Fibroblast of lung (primary cell): ENCODE results near the gene DNAJC1. TPM values are rescaled to one million over a fixed set of nuclear protein-coding genes. Genes with fewer than 3 reads are reported as not detected.
"Not testable (repeated sequence)": the region's sequence is repeated elsewhere in the genome, so short reads cannot be mapped to it uniquely, and the experiment has no call there.

Experiments used
- DNase-seq, 2 donors: peaks; one replicate each; pipeline versions ENCODE4 v3.0.0 to v3.0.0-alpha.2; 2010; ENCODE audit warnings: low read depth in 2 of 2
- H2AFZ ChIP-seq: 2 replicates; pipeline ENCODE4 v1.5.1; 2012; ENCODE audit warnings: low read length, control low read depth, inconsistent platforms
- H3K27ac ChIP-seq: 2 replicates; pipeline ENCODE4 v1.5.1; 2011; ENCODE audit warnings: low read length, control low read depth; ENCODE audit not compliant: insufficient read depth
- H3K27me3 ChIP-seq: 2 replicates; pipeline ENCODE4 v1.5.1; 2011; ENCODE audit warnings: mild to moderate bottlenecking, low read length; ENCODE audit not compliant: control insufficient read depth, insufficient read depth
- H3K36me3 ChIP-seq: 2 replicates; pipeline ENCODE4 v1.5.1; 2011; ENCODE audit warnings: low read length; ENCODE audit not compliant: control insufficient read depth, insufficient read depth
- H3K4me1 ChIP-seq: 2 replicates; pipeline ENCODE4 v1.5.1; 2011; ENCODE audit warnings: low read length; ENCODE audit not compliant: control insufficient read depth, insufficient read depth; ENCODE audit errors: extremely low read depth
- H3K4me2 ChIP-seq: 2 replicates; pipeline ENCODE4 v1.5.1; 2011; ENCODE audit warnings: low read length, control low read depth; ENCODE audit not compliant: insufficient read depth; ENCODE audit errors: extremely low read depth
- H3K4me3 ChIP-seq, 4 experiments: fragments of 200-600 bp in 1 of 4; sonication (generic) in 1 of 4; replicated peaks in 1 of 4; 2 replicates each; pipeline ENCODE4 v1.5.1; 2011 to 2016; ENCODE audit warnings: low read length in 4 of 4, low read depth in 3 of 4, mild to moderate bottlenecking in 3 of 4, control low read depth in 2 of 4, inconsistent platforms in 1 of 4, mixed read lengths in 1 of 4; ENCODE audit not compliant: insufficient read depth in 1 of 4; ENCODE audit errors: control extremely low read depth in 1 of 4
- H3K79me2 ChIP-seq: 2 replicates; pipeline ENCODE4 v1.5.1; 2012; ENCODE audit warnings: mild to moderate bottlenecking, low read length, inconsistent platforms; ENCODE audit not compliant: control insufficient read depth, insufficient read depth
- H3K9ac ChIP-seq: 2 replicates; pipeline ENCODE4 v1.5.1; 2011; ENCODE audit warnings: mild to moderate bottlenecking, low read length, control low read depth; ENCODE audit not compliant: insufficient read depth
- H3K9me3 ChIP-seq: 2 replicates; pipeline ENCODE4 v1.5.1; 2012; ENCODE audit warnings: low read depth, low read length; ENCODE audit not compliant: control insufficient read depth, insufficient read depth
- H4K20me1 ChIP-seq: 2 replicates; pipeline ENCODE4 v1.5.1; 2011; ENCODE audit warnings: low read length; ENCODE audit not compliant: control insufficient read depth, insufficient read depth; ENCODE audit errors: extremely low read depth
- CTCF ChIP-seq, 2 donors: IDR thresholded peaks in 1 of 2; conservative IDR thresholded peaks in 1 of 2; 1 replicate in 1 of 2; 2 replicates in 1 of 2; pipeline ENCODE4 v1.5.1; 2011 to 2012; ENCODE audit warnings: low read length in 2 of 2, control low read depth in 1 of 2, inconsistent platforms in 1 of 2, low read depth in 1 of 2, mild to moderate bottlenecking in 1 of 2
- EZH2 ChIP-seq: IDR thresholded peaks from 2 replicates; pipeline ENCODE4 v1.5.1; 2012; ENCODE audit warnings: low read length, control low read depth, mild to moderate bottlenecking; ENCODE audit errors: missing control alignments
- polyA plus RNA-seq, 2 donors: library from polyadenylated mRNA; depleted of rRNA in 1 of 2; stranded (reverse) in 1 of 2; unstranded in 1 of 2; fragments of >200 nt; gene quantifications; 2 replicates each; pipeline ENCODE4 v1.2.1, GENCODE V29; 2011 to 2012; ENCODE audit warnings: missing spikeins in 1 of 2
- total RNA-seq: library from RNA; depleted of rRNA; stranded (reverse); fragments of >200 nt; gene quantifications from 2 replicates; pipeline ENCODE4 v1.2.1, GENCODE V29; 2014

DNAJC1 gene
- total and polyA plus RNA-seq, 2 donors (not counting 1 experiment from before 2014, with no cell fraction given): 27.7 to 46.2 TPM

- no peak for TF ChIP-seq EZH2
- no peak for TF ChIP-seq CTCF (conservative IDR thresholded peaks at IDR 0.05 in 1 of 2, IDR thresholded peaks at IDR 0.05 in 1 of 2; ENCODE audit: low read depth in 1 of 2, low read length in 2 of 2)
- H3K27me3 ChIP-seq: no peaks in the 10 kb centered on the region
- H3K4me1 ChIP-seq: no peaks in the 10 kb centered on the region
- H2AFZ ChIP-seq: no peak overlapping the region
- H3K4me3 ChIP-seq: no peak overlapping the region
- no peaks in the 10 kb centered on the region for H3K36me3 ChIP-seq
- DNase-seq: no peak
- no peaks in the 10 kb centered on the region for H3K9me3 ChIP-seq
- no peak overlapping the region for H3K9ac ChIP-seq
- H3K4me2 ChIP-seq: no peak overlapping the region
- H3K79me2 ChIP-seq: no peaks in the 10 kb centered on the region
- no peak overlapping the region for H3K27ac ChIP-seq
- no peaks in the 10 kb centered on the region for H4K20me1 ChIP-seq
Measured at GRCh38 chr10:21843645-21844044, 159.9 kb downstream of the DNAJC1 start.

GRCh38 chr10:21841273-21841672 lies 162.3 kb downstream of the DNAJC1 start:
- H3K4me1 ChIP-seq, H3K27me3 ChIP-seq, H3K4me3 ChIP-seq, H3K36me3 ChIP-seq, H3K79me2 ChIP-seq, H3K9me3 ChIP-seq, H3K9ac ChIP-seq, H3K27ac ChIP-seq, DNase-seq, H2AFZ ChIP-seq, H4K20me1 ChIP-seq, H3K4me2 ChIP-seq: not testable (repeated sequence)

DNA sequence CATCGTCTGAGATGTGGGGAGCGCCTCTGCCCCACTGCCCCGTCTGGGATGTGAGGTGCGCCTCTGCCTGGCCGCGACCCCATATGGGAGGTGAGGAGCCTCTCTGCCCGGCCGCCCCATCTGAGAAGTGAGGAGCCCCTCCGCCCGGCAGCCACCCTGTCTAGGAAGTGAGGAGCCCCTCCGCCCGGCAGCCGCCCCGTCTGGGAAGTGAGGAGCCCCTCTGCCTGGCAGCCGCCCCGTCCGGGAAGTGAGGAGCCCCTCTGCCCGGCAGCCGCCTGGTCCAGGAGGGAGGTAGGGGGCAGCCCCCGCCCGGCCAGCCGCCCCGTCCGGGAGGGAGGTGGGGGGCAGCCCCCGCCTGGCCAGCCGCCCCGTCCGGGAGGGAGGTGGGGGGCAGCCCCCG lies 166.0 kb downstream of the DNAJC1 start:
- H2AFZ ChIP-seq, H3K9ac ChIP-seq, H4K20me1 ChIP-seq, H3K4me2 ChIP-seq, H3K27ac ChIP-seq, H3K79me2 ChIP-seq, H3K27me3 ChIP-seq, DNase-seq, H3K4me3 ChIP-seq, H3K36me3 ChIP-seq, H3K9me3 ChIP-seq, H3K4me1 ChIP-seq: not testable (repeated sequence)

DNA sequence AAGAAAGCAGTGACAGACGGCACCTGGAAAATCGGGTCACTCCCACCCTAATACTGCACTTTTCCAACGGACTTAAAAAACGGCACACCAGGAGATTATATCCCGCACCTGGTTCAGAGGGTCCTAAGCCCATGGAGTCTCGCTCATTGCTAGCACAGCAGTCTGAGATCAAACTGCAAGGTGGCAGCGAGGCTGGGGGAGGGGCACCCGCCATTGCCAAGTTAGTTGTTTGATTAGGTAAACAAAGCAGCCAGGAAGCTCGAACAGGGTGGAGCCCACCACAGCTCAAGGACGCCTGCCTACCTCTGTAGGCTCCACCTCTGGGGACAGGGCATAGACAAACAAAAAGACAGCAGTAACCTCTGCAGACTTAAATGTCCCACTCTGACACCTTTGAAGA lies 169.0 kb downstream of the DNAJC1 start:
- H4K20me1 ChIP-seq, H2AFZ ChIP-seq, H3K27ac ChIP-seq, H3K9me3 ChIP-seq, H3K4me1 ChIP-seq, DNase-seq, H3K79me2 ChIP-seq, H3K36me3 ChIP-seq, H3K27me3 ChIP-seq, H3K9ac ChIP-seq, H3K4me3 ChIP-seq, H3K4me2 ChIP-seq: not testable (repeated sequence)
